HepG2 (cell line): ENCODE results near the gene C9orf85.

Source experiments
- CEBPG ChIP-seq: IDR thresholded peaks from 2 replicates; pipeline ENCODE4 v1.6.1; 2016
- CTCF ChIP-seq: sonication (generic); formaldehyde crosslinking; IDR thresholded peaks from 2 replicates; pipeline ENCODE4 v1.5.0; 2020; ENCODE audit warnings: mild to moderate bottlenecking, missing genetic modification reagents, moderate library complexity
- FOXM1 ChIP-seq: sonication (generic); formaldehyde crosslinking; IDR thresholded peaks from 2 replicates; pipeline ENCODE4 v1.5.0; 2020; ENCODE audit warnings: missing genetic modification reagents
- FOXP4 ChIP-seq: sonication (generic); formaldehyde crosslinking; IDR thresholded peaks from 2 replicates; pipeline ENCODE4 v1.4.0; 2020; ENCODE audit warnings: missing genetic modification reagents
- NR3C1 ChIP-seq: sonication (generic); formaldehyde crosslinking; IDR thresholded peaks from 2 replicates; pipeline ENCODE4 v1.4.0; 2020; ENCODE audit warnings: missing genetic modification reagents
- POLR2AphosphoS5 ChIP-seq: IDR thresholded peaks from 2 replicates; pipeline ENCODE4 v1.6.1; 2012; ENCODE audit warnings: low read depth, low read length
- SNRNP70 ChIP-seq: fragments of 200-400 bp; formaldehyde crosslinking; IDR thresholded peaks from 2 replicates; pipeline ENCODE4 v1.6.1; 2017; ENCODE audit warnings: mild to moderate bottlenecking, low read depth, low read length, moderate library complexity
- TAF1 ChIP-seq: sonication (generic); formaldehyde crosslinking; IDR thresholded peaks from 2 replicates; pipeline ENCODE4 v1.4.0; 2020; ENCODE audit warnings: missing genetic modification reagents
- ZNF660 ChIP-seq: sonication (generic); formaldehyde crosslinking; IDR thresholded peaks from 2 replicates; pipeline ENCODE4 v1.5.1; 2020; ENCODE audit warnings: mild to moderate bottlenecking, low read depth, missing genetic modification reagents, borderline replicate concordance
- ZNF7 ChIP-seq: IDR thresholded peaks from 2 replicates; pipeline ENCODE4 v1.6.1; 2016; ENCODE audit warnings: missing biosample characterization, missing genetic modification reagents

- TF ChIP-seq ZNF7 (CRISPR knock-in tag) (no peak), NR3C1 (CRISPR knock-in tag) (no peak), ZNF660 (no peak), CEBPG (CRISPR knock-in tag) (no peak), POLR2AphosphoS5 (no peak), TAF1 (CRISPR knock-in tag) (no peak), FOXM1 (CRISPR knock-in tag) (no peak), FOXP4 (CRISPR knock-in tag) (no peak), CTCF (CRISPR knock-in tag) (no peak), SNRNP70 (no peak)
Measured at GRCh38 chr9:71911908-71912335, 483 bp downstream of the C9orf85 start.
